Right lung (tissue), 10 donors: ENCODE data around the gene AACS. TPM values are rescaled to one million over a fixed set of nuclear protein-coding genes. Genes with fewer than 3 reads are reported as not detected.
"Not testable (repeated sequence)": the region's sequence is repeated elsewhere in the genome, so short reads cannot be mapped to it uniquely, and the experiment has no call there.

Experiments
- DNase-seq, 2 donors: peaks; one replicate each; pipeline ENCODE4 v3.0.0-alpha.2; 2013
- long read RNA-seq, 8 donors: transcript quantifications; one replicate each; lab custom pipeline, GENCODE V29; 2026
- polyA plus RNA-seq, 5 donors: library from polyadenylated mRNA; unstranded; fragments of 120-200 nt; gene quantifications; one replicate each; pipeline versions ENCODE4 v1.2.1 to v1.2.3, GENCODE V29; 2013; ENCODE audit warnings: inconsistent platforms in 1 of 5, low replicate concordance in 1 of 5; ENCODE audit not compliant: insufficient read length in 5 of 5, insufficient read depth in 1 of 5

The AACS gene, protein sequence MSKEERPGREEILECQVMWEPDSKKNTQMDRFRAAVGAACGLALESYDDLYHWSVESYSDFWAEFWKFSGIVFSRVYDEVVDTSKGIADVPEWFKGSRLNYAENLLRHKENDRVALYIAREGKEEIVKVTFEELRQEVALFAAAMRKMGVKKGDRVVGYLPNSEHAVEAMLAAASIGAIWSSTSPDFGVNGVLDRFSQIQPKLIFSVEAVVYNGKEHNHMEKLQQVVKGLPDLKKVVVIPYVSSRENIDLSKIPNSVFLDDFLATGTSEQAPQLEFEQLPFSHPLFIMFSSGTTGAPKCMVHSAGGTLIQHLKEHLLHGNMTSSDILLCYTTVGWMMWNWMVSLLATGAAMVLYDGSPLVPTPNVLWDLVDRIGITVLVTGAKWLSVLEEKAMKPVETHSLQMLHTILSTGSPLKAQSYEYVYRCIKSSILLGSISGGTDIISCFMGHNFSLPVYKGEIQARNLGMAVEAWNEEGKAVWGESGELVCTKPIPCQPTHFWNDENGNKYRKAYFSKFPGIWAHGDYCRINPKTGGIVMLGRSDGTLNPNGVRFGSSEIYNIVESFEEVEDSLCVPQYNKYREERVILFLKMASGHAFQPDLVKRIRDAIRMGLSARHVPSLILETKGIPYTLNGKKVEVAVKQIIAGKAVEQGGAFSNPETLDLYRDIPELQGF
- polyA plus RNA-seq, result 10 to 100 TPM; 21.3 to 30.5 (median 24.6) TPM
- long read RNA-seq, donor 1, partial matches to known transcripts, result 10 of 14 reads
- long read RNA-seq, donor 1, other reads (novel, unspliced or antisense), result 0 of 14 reads
- long read RNA-seq, donor 2, partial matches to known transcripts, result 0 of 3 reads
- long read RNA-seq, donor 2, other reads (novel, unspliced or antisense), result 0 of 3 reads
- long read RNA-seq, donor 3, result 0 reads
- long read RNA-seq, donor 4, transcript AACS-201 (18 exons, 3,316 nt), result major isoform, 5 of 5 reads
- long read RNA-seq, donor 4, partial matches to known transcripts, result 0 of 5 reads
- long read RNA-seq, donor 4, other reads (novel, unspliced or antisense), result 0 of 5 reads
- long read RNA-seq, donor 5, partial matches to known transcripts, result 0 of 1 reads
- long read RNA-seq, donor 5, other reads (novel, unspliced or antisense), result 0 of 1 reads
- long read RNA-seq, donor 6, transcript AACS-201 (18 exons, 3,316 nt), result major isoform, 8 of 8 reads
- long read RNA-seq, donor 6, partial matches to known transcripts, result 0 of 8 reads
- long read RNA-seq, donor 6, other reads (novel, unspliced or antisense), result 0 of 8 reads
- long read RNA-seq, donor 7, partial matches to known transcripts, result 0 of 4 reads
- long read RNA-seq, donor 7, other reads (novel, unspliced or antisense), result 0 of 4 reads
- long read RNA-seq, donor 8, partial matches to known transcripts, result 0 of 2 reads
- long read RNA-seq, donor 8, other reads (novel, unspliced or antisense), result 0 of 2 reads

DNA sequence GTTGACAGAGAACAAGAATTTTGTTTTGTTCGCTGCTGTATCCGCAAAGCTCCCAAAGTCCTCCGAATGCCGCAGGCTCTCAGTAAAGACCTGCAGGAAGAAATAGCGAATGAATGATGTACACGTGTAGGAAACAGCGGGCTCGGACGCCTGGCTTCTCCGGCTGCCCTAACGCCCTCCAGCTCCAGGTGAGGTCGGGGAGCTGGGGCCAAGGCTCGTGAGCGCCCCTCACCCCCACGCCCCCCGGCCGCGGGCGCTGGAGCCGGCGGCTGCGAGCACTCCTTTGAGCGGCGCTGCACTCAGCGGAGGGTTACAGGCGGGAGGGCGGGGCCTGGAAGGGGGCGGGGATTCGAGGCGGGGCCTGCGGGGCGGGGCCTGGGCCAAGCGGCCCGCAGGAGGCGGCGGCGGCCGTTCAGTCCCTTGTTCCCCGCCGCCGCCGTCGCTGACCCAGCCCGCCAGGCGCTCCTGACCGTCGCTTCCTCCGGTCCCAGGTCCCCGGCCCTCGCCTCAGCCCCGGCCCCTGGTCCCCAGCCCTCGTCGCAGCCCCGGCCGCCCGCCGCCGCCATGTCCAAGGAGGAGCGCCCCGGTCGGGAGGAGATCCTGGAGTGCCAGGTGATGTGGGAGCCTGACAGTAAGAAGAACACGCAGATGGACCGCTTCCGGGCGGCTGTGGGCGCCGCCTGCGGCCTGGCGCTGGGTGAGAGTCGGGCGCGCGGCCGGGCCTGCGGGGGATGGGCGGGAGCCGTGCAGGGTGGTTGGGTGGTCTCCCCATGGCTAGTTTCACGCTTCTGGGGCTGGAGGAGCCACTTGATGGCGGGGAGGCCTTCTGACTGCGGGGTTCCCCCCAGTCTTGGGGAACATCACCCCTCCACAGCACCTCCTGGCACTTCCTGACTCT is at the start of gene AACS:
AACS (plus strand) TSS at position 415 of the 898 bp plus-strand sequence; CDS start at position 565, 150 bp downstream.
- DNase-seq, result peak; percentile 71 to 81

DNA sequence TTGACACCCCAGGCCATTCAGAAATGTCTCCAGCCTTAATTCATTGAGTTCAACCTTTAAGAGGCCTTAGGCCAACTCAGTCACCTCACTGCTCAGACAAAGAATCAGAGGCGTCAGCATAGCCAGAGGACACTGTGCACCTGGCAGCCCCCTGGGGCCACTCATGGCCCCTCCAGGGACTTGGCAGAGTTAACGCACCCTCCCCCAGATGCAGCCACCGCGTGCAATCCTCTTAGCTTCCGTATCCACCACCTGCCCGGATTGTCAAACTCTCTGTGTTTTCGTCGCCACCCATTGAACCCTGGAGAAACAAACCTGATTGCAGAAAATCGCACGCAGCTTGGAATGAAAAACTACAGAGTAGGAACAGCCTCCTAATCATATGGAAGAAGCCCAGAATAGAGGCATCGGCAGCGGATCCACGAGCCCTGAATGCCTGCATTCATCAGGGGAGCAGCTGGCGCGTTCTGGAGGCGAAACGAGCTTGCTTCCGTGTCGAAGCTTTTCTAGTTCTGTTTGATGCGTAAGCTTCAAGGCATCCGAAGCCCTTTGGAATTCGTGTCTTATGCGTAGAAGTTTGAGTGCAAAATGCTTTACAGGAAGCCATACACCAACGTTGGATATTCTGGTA is 49.4 kb upstream of the AACS start:
- DNase-seq, result no peak

DNA sequence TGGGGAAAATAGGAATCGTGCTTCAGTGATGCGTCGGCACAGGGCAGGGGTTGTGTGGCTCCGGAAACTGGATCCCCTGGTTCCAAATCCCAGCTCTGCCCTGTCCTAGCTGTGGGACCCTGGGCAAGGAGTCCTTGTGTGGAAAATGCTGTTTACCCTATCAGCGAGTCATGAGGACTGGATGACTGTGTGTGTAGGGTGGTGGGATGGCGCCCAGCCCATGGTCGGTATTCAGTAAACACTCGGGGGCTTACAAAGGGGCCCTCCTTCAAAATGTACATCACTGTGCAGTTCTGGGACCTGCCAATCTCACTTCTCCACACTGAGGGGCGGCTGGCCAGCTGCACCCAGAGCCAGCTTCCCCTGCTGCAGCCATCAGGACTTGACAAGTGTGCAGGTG is 47.4 kb upstream of the AACS start:
- no peak for DNase-seq

DNA sequence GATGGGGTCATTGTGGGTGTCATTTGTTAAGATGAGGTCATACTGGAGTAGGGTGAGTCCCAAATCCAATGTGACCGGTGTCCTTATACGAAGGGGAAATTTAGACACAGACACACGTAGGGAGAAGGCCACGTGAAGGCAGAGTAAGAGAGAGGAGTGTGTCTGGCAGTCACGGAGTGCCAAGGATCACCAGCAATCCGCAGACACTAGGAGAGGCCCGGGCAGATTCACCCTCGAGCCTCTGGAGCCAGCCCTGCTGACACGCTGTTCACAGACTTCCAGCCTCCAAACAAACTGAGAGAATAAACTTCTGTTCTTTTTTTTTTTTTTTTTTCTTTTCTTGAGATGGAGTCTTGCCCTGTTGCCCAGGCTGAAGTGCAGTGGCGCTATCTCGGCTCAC is 46.9 kb upstream of the AACS start:
- DNase-seq, result no peak

DNA sequence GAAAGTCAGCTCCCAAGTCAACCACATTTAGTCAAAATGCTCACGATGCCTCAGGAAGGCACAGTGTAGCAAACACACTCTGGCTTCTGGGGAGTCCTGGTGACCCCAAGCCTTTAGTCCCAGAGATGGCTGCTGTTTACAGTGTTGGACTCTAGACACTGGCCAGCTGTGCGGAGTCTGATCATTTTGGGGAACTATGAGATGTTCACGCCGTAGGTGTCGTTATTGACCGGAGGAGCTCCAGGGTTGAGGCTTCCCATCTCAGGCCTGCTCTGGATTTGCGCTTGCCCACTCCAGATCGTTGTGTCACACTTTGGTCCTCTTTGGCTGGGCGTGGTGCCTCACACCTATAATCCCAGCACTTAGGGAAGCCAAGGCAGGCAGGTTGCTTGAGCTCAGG is 44.1 kb upstream of the AACS start:
- no peak for DNase-seq

DNA sequence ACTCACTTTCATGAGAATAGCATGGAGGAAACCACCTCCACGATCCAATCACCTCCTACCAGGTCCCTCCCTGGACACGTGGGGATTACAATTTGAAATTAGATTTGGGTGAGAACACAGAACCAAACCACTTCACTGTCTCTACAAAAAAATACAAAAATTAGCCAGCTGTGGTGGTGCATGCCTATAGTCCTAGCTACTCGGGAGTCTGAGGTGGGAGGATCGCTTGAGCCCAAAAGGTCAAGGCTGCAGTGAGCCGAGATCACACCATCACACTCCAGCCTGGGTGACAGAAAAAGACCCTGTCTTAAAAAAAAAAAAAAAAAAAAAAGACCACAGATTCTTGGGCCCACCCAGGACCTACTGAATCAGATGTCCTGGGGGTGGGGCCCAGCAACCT is 43.5 kb upstream of the AACS start:
- no peak for DNase-seq

DNA sequence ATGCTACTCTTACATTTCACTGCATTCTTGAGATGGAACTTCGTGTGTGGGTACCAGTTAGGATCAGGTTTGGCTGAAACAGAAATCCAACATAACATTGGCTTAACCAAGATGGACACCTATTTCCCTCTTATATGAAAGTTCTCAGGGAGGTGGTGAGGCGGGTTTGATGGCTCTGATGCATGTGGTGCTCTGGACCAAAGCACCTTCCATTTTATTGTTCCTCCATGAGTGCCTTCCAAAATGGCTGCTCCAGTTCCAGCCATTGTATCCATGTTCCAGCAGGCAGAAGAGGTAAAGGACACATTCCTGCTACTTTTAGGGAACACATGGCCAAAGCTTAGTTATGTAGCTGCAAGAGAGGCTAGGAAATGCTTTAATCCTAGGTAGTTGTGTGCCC is 42.2 kb upstream of the AACS start:
- no peak for DNase-seq

DNA sequence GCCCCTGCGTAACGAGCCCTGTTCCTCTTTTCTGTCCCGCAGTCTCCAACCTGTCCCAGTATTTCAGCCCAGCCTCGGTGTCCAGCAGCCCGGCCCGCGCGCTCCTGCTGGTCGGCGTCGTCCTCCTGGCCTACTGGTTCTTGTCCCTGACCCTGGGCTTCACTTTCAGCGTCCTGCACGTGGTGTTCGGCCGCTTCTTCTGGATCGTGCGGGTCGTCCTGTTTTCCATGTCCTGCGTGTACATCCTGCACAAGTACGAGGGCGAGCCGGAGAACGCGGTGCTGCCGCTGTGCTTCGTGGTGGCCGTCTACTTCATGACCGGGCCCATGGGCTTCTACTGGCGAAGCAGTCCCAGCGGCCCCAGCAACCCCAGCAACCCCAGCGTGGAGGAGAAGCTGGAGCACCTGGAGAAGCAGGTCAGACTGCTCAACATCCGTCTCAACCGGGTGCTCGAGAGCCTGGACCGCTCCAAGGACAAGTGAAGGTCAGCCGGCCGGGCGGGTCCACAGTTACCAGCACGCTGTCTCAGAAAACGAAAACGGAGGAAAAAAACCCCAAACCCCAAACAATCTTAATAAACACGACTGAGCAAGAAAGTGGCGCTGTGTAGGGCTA is 40.2 kb upstream of the AACS start:
- no peak for DNase-seq

DNA sequence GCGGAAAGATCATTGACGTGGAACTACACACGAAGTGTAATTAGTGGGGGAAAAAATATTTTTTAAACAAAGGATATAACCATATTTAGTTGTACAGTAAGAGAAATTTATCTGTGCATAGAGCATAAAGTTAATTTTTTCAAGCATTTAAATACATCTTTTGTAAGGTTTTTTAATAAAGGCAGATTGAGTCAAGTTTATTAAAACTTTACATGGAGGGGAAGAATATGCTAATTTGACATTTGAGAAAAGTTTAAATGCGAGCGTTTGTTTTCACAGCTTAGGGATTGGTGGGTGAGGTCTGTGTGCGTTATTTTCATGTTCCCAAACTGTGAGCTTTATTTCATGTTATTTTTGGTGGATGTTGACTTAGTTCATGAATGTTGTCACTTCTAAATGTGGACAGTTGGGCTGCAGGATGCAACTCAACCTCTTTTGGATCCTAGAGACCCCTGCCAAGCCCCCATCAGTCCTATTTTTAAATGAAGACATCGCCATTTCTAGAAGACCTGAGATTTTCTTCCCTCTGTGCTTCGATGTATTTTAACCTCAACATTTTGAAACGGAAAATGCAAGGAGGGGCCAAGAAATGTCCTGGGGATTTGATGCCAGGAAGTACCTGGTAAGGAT is 39.5 kb upstream of the AACS start:
- DNase-seq, result no peak

DNA sequence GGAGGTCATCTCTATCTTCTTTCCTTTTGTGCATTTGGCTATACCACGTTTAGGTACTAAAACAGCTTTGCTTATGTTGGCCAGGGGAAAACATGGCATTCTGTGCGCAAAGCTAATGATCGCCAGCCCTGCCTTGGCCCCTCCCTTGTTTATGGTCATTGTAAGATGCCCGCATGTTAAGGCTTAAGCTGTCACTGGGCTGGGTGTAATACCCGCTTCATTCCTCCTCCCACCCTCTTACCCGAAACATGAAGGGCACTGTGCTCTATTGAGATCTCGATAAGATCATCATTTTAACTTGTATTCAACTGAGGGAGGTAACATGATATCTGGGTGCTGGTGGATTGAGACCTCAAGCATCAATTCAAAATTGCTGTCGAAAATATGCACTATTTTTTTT is 37.1 kb upstream of the AACS start:
- no peak for DNase-seq

DNA sequence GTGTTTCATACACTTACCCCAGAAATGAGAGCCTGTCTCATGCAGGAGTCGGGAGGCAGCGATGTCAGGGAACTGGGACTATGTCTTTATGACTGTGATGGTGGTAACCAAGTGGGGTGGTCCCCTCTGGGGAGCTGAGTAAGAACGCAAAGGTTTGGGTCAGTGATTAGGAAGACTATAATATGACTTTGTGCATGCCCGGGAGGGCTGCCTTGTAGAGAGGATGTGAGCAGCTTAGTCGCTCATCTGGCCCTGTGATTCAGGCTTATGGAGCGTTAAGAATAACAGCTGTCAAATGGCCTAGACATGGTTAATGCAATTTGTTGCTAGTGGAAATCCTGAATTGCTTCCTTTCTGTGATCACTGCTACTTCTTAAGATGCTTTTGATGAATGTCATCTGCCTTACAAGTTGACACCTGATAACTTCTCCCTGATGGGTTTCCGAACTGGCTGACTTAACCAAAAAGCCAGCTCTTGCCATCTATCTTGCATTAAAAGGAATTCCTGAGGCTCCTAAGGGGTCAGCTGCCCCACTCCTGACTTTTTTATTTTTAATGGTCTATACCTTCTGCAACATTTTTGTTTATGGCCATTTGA is 35.4 kb upstream of the AACS start:
- DNase-seq, result no peak

DNA sequence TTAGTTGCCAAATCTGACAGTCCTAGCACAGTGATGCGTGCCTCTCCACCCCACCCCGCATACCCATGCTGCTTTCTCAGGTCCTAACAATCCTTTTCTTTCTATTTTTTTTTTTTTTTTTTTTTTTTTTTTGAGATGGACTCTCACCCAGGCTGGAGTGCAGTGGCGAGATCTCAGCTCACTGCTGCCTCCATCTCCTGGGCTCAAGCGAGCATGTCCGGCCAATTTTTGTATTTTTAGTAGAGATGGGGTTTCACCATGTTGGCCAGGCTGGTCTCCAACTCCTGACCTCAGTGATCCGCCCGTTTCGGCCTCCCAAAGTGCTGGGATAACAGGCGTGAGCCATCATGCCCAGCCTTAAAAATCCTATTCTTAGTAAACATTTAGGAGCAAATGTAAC is 33.8 kb upstream of the AACS start:
- DNase-seq, result not testable (repeated sequence)

DNA sequence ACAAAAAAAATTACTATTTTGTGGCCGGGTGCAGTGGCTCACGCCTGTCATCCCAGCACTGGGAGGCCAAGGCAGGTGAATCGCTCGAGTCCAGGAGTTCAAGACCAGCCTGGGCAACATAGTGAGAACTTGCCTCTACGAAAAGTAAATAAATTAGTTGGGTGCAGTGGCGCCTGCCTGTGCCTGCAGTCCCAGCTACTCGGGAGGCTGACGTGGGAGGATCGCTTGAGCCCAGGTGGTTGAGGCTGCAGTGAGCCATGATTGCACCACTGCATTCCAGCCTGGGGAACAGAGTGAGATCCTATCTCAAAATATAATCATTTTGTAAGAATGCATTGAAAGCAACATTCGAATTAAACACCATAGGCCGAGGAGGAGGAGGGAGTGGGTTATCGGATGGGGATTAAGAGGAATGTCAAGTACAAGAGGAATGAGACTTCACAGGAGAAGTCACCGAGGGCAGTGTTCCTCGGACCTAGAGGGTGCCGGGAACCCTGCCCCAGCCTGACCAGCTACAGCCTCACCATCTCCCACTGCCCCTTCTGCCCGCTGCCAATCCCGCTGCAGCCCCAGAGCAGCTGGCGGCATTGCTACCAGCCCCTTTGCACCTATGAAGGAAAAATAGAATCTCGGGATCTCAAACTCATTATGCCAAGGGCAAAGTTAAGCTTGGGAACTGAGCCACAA is 32.6 kb upstream of the AACS start:
- no peak for DNase-seq

DNA sequence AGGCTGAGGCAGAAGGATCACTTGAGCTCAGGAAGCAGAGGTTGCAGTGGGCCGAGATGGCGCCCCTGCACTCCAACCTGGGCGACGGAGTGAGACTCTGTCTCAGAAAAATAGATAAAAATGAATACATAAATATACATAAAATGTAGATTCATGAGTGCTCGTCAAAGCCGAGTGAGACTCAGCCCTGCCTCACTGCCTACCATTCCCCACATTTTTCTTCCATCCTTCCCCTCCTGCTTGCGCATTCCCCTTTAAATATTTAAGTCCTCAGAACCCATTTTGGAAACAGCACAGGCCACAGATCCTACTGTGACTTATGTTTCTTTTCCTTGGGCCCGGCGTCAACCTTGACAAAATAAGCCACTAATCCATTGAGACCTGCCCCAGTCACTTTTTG is 31.9 kb upstream of the AACS start:
- no peak for DNase-seq

DNA sequence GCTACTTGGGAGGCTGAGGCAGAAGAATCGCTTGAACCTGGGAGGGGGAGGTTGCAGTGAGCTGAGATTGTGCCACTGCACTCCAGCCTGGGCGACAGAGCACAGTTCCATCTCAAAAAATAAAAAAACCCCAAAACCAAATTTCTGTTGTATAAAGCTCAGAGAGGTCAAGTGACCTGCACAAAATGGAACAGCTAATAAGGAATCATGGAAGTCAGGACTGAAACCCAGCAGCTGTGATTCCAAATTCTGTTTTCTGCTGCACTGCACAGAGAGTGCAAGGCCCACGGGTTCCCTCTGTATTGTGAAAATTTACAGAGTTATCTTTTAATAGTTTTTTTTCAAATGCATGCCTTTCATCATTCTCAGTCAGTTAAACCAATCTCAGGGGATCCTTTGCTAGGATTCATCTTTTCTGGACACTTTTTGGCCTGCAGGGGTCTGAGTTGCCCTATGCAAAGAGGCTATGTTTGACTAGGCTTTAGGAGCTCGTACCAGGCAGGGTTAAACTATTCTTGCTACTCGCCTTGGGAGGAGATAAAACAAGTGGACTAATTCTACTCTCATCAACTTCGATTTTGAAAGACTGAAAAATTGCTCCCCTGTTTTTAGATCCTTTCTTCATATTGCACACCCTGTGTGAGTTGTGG is 26.1 kb upstream of the AACS start:
- no peak for DNase-seq

DNA sequence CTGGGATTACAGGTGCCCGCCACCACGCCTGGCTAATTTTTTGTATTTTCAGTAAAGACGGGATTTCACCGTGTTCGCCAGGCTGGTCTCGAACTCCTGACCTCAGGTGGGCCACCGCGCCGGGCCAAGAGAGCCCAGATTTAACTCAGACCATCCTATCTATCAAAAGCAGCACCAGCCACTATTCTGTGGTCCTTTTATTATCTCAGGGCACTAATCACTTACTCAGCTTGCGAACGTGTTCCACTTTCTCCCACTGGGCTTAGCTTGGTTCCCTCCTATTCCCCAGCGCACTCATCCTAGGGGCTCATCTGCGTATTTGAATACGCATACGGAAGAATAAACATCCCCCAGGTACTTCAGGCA is 16.2 kb upstream of the AACS start:
- no peak for DNase-seq

DNA sequence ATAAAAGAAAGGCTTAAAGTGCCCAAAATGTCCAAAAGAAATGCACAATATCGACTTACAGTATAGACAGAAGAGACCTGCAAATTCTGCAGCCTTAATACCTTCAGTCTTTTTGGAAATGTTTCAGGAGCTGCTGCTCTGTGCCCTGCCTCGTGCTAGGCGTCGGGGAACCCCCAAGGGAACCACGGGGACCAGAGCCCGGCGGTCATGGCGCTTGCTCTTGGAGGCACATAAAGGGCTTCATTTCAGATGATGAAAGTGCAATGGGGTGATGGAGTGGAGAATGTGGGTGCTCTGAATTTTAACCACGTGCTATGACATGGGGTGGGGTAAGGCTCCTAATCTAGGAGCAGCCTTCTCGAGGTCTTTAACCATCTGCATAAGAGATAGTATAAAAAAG is 14.8 kb upstream of the AACS start:
- no peak for DNase-seq

DNA sequence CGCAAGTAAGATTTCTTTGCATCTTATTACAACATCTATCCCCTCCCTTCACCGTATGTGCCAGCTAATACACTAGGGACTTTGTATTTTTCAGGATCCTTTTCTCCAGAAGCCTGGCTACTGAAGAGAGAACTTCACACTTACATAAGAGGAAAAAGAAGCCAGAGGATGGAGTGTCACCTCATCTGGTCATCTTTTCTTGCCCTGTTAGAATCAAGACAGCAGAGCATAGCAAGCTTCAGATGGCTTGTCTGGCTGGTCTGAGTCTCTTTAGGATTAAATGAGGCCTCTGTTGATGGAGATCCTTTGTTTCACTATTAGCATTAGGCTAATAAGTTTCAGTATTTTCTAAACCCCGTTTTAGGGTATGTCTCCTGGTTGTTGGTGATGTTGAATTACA is 14.4 kb upstream of the AACS start:
- DNase-seq, result no peak
